WTC11 (cell line): ENCODE measurements around the gene IL1RN. TPM values are rescaled to one million over a fixed set of nuclear protein-coding genes. Genes with fewer than 3 reads are reported as not detected.
A peak's percentile ranks its signal among the peaks of the same experiment; 100 is the strongest.

ENCODE experiments used
- ATAC-seq: fragments of 200-7000 bp; cut with Tn5 transposase; 2 replicates; pipeline ENCODE4 v1.10.0; 2021; ENCODE audit warnings: mild to moderate bottlenecking, moderate library complexity
- CTCF ChIA-PET: fragments of 300-600 bp; sonication (Branson Sonifier 250); formaldehyde crosslinking; loops from one replicate; lab custom pipeline; 2021; ENCODE audit warnings: antibody characterized with exemption; lab: Charles Lee
- POLR2A ChIA-PET: fragments of 350-600 bp; sonication (Branson Sonifier 250); formaldehyde crosslinking; loops from one replicate; lab custom pipeline; 2021; ENCODE audit warnings: antibody characterized with exemption; lab: Charles Lee
- DNase-seq: peaks from one replicate; pipeline ENCODE4 v3.0.0; 2021; ENCODE audit warnings: low spot score
- H3K27ac Mint-ChIP-seq: 2 replicates; pipeline ENCODE4 v1.8.0; 2021; ENCODE audit warnings: mixed read lengths
- H3K27me3 Mint-ChIP-seq: 2 replicates; pipeline ENCODE4 v1.8.0; 2021; ENCODE audit warnings: low read depth, mild to moderate bottlenecking, moderate library complexity, mixed read lengths
- H3K36me3 Mint-ChIP-seq: 2 replicates; pipeline ENCODE4 v1.8.0; 2021; ENCODE audit warnings: mixed read lengths
- H3K4me1 Mint-ChIP-seq: 2 replicates; pipeline ENCODE4 v1.8.0; 2022; ENCODE audit warnings: mixed read lengths
- H3K4me3 Mint-ChIP-seq: 2 replicates; pipeline ENCODE4 v1.8.0; 2021; ENCODE audit warnings: mild to moderate bottlenecking, moderate library complexity, mixed read lengths
- H3K9me3 Mint-ChIP-seq: 2 replicates; pipeline ENCODE4 v1.8.0; 2021; ENCODE audit warnings: mixed read lengths
- GABPB1 ChIP-seq: sonication (generic); formaldehyde crosslinking; IDR thresholded peaks from 2 replicates; pipeline ENCODE4 v1.8.1; 2023; ENCODE audit warnings: mild to moderate bottlenecking, missing genetic modification reagents
- GTF2I ChIP-seq: fragments of 250-450 bp; sonication (Bioruptor Pico); conservative IDR thresholded peaks from 2 replicates; pipeline ENCODE4 v1.4.0; 2021; ENCODE audit warnings: mild to moderate bottlenecking
- KAT7 ChIP-seq: sonication (generic); formaldehyde crosslinking; IDR thresholded peaks from 2 replicates; pipeline ENCODE4 v1.8.1; 2023; ENCODE audit warnings: missing genetic modification reagents, mild to moderate bottlenecking, borderline replicate concordance
- SP1 ChIP-seq: sonication (generic); formaldehyde crosslinking; conservative IDR thresholded peaks from 2 replicates; pipeline ENCODE4 v1.8.1; 2022; ENCODE audit warnings: missing genetic modification reagents
- TEAD4 ChIP-seq: sonication (generic); formaldehyde crosslinking; IDR thresholded peaks from 2 replicates; pipeline ENCODE4 v1.8.0; 2022; ENCODE audit warnings: mild to moderate bottlenecking, missing genetic modification reagents
- ZBTB21 ChIP-seq: sonication (generic); formaldehyde crosslinking; IDR thresholded peaks from 2 replicates; pipeline ENCODE4 v1.8.1; 2023; ENCODE audit warnings: mild to moderate bottlenecking, missing genetic modification reagents, borderline replicate concordance
- ZNF121 ChIP-seq: sonication (generic); formaldehyde crosslinking; IDR thresholded peaks from 2 replicates; pipeline ENCODE4 v1.8.0; 2023; ENCODE audit warnings: missing genetic modification reagents
- total RNA-seq: library from RNA; stranded (reverse); gene quantifications from 3 replicates; pipeline ENCODE4 v1.2.3, GENCODE V29; 2021
- TF ChIP-seq, protein P1 (sequence below): sonication (generic); formaldehyde crosslinking; IDR thresholded peaks from 2 replicates; pipeline ENCODE4 v1.8.1; 2022; ENCODE audit warnings: mild to moderate bottlenecking, moderate library complexity, missing genetic modification reagents
- TF ChIP-seq, protein P2 (sequence below): fragments of 200-600 bp; IDR thresholded peaks from 2 replicates; pipeline ENCODE4 v1.8.0; 2022; ENCODE audit warnings: antibody characterized with exemption
- TF ChIP-seq, protein P3 (sequence below): sonication (generic); formaldehyde crosslinking; IDR thresholded peaks from 2 replicates; pipeline ENCODE4 v1.8.0; 2023; ENCODE audit warnings: missing genetic modification reagents, mild to moderate bottlenecking, borderline replicate concordance

The IL1RN gene
- total RNA-seq, 1 experiment from 2014 or later: not detected

DNA sequence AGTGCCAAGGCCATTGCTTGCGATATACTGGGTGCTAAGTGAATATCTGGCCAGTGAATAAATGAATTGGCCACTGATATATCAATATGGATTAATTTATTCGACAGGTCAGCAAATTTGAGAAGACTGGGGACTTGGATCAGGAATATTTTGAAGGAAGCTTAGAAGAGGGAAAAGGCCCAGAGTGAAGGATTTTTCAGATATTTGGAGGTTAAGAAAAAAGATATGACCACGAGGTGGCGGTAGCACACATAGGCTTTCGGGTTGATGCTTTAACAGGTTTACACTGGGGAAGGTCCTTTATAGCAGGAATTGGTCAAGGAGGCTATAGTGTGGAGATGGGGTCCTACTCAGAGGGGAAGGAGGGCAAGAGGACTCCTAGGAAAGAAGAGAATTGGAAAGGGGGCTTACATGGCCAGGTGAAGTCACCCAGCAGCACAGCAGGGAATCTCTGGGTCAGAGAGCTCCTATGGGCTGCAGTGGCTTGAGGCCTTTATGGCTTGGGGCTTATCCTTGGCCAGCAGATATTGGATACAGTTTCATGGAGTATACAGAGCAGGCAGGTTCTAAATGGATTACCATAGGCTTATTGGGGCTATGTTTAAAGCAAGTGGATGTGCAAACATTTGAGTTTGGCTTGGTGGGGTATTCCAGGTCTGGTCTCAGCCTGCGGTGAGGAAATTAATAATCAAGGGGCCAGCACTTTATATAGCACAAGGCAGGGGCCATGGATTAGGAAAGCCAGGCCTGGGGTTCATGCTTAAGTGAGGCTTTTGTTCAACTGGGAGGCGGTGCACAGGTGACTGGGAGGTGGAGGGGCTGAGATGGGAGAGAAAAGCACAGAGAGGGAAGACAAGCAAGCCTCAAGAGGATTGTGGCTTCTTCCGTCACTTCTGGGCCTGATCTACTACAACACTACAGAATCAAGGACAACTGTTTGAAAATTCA is 9.7 kb downstream of the IL1RN start (continued):
- TF ChIP-seq, protein P1, sequence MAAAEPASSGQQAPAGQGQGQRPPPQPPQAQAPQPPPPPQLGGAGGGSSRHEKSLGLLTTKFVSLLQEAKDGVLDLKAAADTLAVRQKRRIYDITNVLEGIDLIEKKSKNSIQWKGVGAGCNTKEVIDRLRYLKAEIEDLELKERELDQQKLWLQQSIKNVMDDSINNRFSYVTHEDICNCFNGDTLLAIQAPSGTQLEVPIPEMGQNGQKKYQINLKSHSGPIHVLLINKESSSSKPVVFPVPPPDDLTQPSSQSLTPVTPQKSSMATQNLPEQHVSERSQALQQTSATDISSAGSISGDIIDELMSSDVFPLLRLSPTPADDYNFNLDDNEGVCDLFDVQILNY: no peak

DNA sequence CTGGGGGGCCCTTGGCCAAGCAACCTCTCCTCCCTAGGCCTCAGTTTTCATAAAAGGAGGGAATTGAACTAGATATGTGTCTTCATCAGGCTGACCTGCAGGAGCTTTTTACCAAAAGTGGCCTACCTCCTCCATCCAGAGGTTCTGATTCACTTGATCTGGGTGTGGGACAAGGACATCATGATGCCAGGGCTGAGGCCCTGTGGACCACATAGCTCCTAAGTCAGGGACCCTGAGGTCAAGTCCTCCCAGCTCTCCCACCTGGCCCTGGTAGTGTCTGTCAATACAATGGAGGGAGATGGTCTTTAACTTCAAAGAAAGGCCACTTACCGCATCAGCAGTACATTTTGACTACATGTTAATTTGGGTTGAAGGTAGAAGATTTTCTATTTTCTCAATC is 10.4 kb downstream of the IL1RN start:
- POLR2A ChIA-PET: interaction anchor here (1.1 kb wide), 1 partner anchor 61 kb away, joined by 3 read pairs; no protein-coding TSS in a partner anchor

DNA sequence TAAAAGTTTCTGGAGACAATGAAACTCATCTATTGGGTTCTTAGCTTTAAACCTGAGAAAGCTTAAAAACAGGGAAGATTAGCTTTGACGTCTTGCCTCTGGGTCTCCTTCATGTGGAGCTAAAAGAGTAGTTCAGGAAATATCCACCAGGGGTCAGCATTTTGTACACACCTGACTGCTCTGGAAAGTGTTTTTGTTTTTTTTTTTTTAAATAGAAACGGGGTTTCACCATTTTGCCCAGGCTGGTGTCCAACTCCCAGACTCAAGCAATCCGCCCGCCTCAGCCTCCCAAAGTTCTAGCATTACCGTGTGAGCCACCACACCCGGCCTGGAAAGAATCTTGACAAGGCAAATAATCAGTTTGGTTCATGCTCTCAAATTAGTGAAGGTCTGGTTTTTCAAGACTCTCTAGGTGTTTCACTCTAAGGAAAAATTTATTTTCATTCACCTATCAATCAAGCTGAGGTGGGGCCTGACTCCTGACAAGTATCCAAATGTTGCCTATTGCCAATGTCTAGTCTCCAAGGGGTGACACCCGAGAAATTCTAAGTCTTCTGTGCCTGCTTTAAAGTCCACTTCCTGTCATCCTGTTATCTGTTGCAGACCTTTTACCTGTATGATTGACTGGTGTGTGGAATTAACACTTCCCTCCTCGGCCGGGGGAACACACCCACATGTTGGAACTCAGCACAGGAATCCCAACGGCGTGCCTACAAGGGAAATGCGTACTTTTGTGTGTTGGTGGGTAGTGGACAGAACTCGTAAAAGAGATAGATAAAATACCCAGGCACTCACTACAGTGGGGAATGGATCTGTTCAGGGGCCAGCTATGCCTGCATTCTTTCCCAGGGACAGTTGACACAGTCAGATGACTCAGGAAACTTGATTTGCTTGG is 11.3 kb downstream of the IL1RN start:
- H3K4me1 Mint-ChIP-seq: no peaks in the 10 kb centered on the region
- no peaks in the 10 kb centered on the region for H3K9me3 Mint-ChIP-seq
- no peaks in the 10 kb centered on the region for H3K27me3 Mint-ChIP-seq
- DNase-seq: no peak
- ATAC-seq: peak; percentile 65
- H3K4me3 Mint-ChIP-seq: no peak overlapping the region
- TF ChIP-seq, protein P2, sequence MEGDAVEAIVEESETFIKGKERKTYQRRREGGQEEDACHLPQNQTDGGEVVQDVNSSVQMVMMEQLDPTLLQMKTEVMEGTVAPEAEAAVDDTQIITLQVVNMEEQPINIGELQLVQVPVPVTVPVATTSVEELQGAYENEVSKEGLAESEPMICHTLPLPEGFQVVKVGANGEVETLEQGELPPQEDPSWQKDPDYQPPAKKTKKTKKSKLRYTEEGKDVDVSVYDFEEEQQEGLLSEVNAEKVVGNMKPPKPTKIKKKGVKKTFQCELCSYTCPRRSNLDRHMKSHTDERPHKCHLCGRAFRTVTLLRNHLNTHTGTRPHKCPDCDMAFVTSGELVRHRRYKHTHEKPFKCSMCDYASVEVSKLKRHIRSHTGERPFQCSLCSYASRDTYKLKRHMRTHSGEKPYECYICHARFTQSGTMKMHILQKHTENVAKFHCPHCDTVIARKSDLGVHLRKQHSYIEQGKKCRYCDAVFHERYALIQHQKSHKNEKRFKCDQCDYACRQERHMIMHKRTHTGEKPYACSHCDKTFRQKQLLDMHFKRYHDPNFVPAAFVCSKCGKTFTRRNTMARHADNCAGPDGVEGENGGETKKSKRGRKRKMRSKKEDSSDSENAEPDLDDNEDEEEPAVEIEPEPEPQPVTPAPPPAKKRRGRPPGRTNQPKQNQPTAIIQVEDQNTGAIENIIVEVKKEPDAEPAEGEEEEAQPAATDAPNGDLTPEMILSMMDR: peak; percentile 68
- TF ChIP-seq ZNF121 (CRISPR knock-in tag): no peak
- TF ChIP-seq GABPB1: 0 out of 2 replicates have a peak, but pooled peaks have one; percentile 2
- CTCF ChIA-PET: interaction anchor here (0.6 to 5.2 kb wide), 44 partner anchors 9 to 394 kb away, joined by 3 to 155 read pairs (median 4); partner anchors contain the start of genes IL36RN and PSD4
- H3K36me3 Mint-ChIP-seq: no peaks in the 10 kb centered on the region
- POLR2A ChIA-PET: interaction anchor here (1.1 kb wide), 1 partner anchor 60 kb away, joined by 3 read pairs; no protein-coding TSS in a partner anchor
- no peak overlapping the region for H3K27ac Mint-ChIP-seq

More for the DNA sequence above, 10.4 kb downstream of the IL1RN start:
- TF ChIP-seq ZBTB21 (CRISPR knock-in tag) (no peak), GTF2I (CRISPR knock-in tag) (no peak), TEAD4 (CRISPR knock-in tag) (no peak), SP1 (CRISPR knock-in tag) (no peak)
- TF ChIP-seq, all 79 proteins: peak for 0
- H3K4me3 Mint-ChIP-seq: no peak overlapping the region
- no peak overlapping the region for H3K27ac Mint-ChIP-seq
- H3K4me1 Mint-ChIP-seq: no peaks in the 10 kb centered on the region
- no peak for ATAC-seq
- H3K27me3 Mint-ChIP-seq: no peaks in the 10 kb centered on the region
- no peak for DNase-seq
- no peaks in the 10 kb centered on the region for H3K36me3 Mint-ChIP-seq
- CTCF ChIA-PET: interaction anchor here (0.6 to 5.2 kb wide), 43 partner anchors 9 to 393 kb away, joined by 3 to 155 read pairs (median 4); partner anchors contain the start of genes IL36RN and PSD4
- no peaks in the 10 kb centered on the region for H3K9me3 Mint-ChIP-seq

DNA sequence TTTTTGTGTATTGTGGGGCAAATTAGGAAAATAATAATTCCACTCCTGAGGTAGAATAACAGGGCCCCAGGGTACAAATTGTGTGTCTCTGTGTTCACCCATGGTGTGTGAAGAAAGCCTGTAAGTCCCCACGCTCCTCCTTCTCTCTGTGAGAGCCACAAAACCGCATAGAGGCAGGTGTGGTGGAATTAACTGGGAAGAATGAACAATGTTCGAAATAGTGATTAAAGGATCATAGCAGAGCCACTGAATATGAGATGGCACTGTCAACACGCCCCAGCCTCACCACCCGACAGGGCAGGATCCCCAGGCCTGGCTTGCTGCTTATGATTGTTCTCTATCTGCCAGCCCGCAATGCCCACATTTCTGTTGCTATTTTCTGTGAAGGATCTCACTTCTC is 14.1 kb downstream of the IL1RN start:
- CTCF ChIA-PET: interaction anchor here (1.2 to 5.4 kb wide), 2 partner anchors 15 to 58 kb away, joined by 4 to 32 read pairs; no protein-coding TSS in a partner anchor
- no peak for DNase-seq
- Mint-ChIP-seq H3K27ac (no peak overlapping the region), H3K9me3 (peaks cover 12% of the 10 kb centered on the region), H3K27me3 (peaks cover 5% of the 10 kb centered on the region; the same call in 1 of the 2 replicates), H3K4me3 (no peak overlapping the region), H3K36me3 (no peaks in the 10 kb centered on the region), H3K4me1 (no peaks in the 10 kb centered on the region)
- POLR2A ChIA-PET: interaction anchor here (0.6 kb wide), 1 partner anchor 131 kb away, joined by 6 read pairs; no protein-coding TSS in a partner anchor
- no peak for ATAC-seq
- TF ChIP-seq, protein P3, sequence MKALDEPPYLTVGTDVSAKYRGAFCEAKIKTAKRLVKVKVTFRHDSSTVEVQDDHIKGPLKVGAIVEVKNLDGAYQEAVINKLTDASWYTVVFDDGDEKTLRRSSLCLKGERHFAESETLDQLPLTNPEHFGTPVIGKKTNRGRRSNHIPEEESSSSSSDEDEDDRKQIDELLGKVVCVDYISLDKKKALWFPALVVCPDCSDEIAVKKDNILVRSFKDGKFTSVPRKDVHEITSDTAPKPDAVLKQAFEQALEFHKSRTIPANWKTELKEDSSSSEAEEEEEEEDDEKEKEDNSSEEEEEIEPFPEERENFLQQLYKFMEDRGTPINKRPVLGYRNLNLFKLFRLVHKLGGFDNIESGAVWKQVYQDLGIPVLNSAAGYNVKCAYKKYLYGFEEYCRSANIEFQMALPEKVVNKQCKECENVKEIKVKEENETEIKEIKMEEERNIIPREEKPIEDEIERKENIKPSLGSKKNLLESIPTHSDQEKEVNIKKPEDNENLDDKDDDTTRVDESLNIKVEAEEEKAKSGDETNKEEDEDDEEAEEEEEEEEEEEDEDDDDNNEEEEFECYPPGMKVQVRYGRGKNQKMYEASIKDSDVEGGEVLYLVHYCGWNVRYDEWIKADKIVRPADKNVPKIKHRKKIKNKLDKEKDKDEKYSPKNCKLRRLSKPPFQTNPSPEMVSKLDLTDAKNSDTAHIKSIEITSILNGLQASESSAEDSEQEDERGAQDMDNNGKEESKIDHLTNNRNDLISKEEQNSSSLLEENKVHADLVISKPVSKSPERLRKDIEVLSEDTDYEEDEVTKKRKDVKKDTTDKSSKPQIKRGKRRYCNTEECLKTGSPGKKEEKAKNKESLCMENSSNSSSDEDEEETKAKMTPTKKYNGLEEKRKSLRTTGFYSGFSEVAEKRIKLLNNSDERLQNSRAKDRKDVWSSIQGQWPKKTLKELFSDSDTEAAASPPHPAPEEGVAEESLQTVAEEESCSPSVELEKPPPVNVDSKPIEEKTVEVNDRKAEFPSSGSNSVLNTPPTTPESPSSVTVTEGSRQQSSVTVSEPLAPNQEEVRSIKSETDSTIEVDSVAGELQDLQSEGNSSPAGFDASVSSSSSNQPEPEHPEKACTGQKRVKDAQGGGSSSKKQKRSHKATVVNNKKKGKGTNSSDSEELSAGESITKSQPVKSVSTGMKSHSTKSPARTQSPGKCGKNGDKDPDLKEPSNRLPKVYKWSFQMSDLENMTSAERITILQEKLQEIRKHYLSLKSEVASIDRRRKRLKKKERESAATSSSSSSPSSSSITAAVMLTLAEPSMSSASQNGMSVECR (CRISPR knock-in tag): no peak
- no peak for TF ChIP-seq KAT7 (CRISPR knock-in tag)
